DND-41 (cell line): ENCODE results near the gene MYO16.

Experiments used
- ATAC-seq: fragments of 200-7000 bp; cut with Tn5 transposase; 3 replicates; pipeline ENCODE4 v1.9.1; 2021; ENCODE audit warnings: low read depth; ENCODE audit not compliant: insufficient read depth
- DNase-seq: peaks from one replicate; pipeline ENCODE4 v3.0.0-alpha.2; 2020
- H2AFZ ChIP-seq: 2 replicates; pipeline ENCODE4 v1.6.0; 2012; ENCODE audit warnings: low read depth, low read length
- H3K27ac ChIP-seq: 2 replicates; pipeline ENCODE4 v1.5.1; 2012; ENCODE audit warnings: low read length, inconsistent platforms
- H3K27me3 ChIP-seq: fragments of 200-600 bp; sonication (generic); 2 replicates; pipeline ENCODE4 v1.6.0; 2012; ENCODE audit warnings: low read length, mild to moderate bottlenecking, inconsistent platforms; ENCODE audit not compliant: insufficient read depth, poor library complexity
- H3K36me3 ChIP-seq: 2 replicates; pipeline ENCODE4 v1.5.1; 2012; ENCODE audit warnings: low read length, inconsistent platforms; ENCODE audit not compliant: insufficient read depth
- H3K4me1 ChIP-seq: 2 replicates; pipeline ENCODE4 v1.5.1; 2012; ENCODE audit warnings: mild to moderate bottlenecking, low read length; ENCODE audit not compliant: insufficient read depth
- H3K4me2 ChIP-seq: 2 replicates; pipeline ENCODE4 v1.6.0; 2012; ENCODE audit warnings: mild to moderate bottlenecking, moderate library complexity, low read length, inconsistent platforms; ENCODE audit not compliant: insufficient read depth
- H3K4me3 ChIP-seq, 2 experiments: fragments of 200-600 bp in 1 of 2; shearing (Covaris generic) in 1 of 2; 2 replicates each; pipeline ENCODE4 v1.5.1; 2012 to 2016; ENCODE audit warnings: inconsistent platforms in 2 of 2, low read length in 2 of 2, mild to moderate bottlenecking in 2 of 2, low read depth in 1 of 2, moderate library complexity in 1 of 2
- H3K79me2 ChIP-seq: 2 replicates; pipeline ENCODE4 v1.6.0; 2012; ENCODE audit warnings: low read length, inconsistent platforms; ENCODE audit not compliant: insufficient read depth
- H3K9ac ChIP-seq: 2 replicates; pipeline ENCODE4 v1.6.0; 2012; ENCODE audit warnings: low read depth, mild to moderate bottlenecking, inconsistent platforms, low read length, moderate library complexity
- H3K9me3 ChIP-seq: 2 replicates; pipeline ENCODE4 v1.5.1; 2012; ENCODE audit warnings: low read length, moderate library complexity, mild to moderate bottlenecking, inconsistent platforms; ENCODE audit not compliant: insufficient read depth, severe bottlenecking
- H4K20me1 ChIP-seq: 2 replicates; pipeline ENCODE4 v1.6.0; 2012; ENCODE audit warnings: low read length; ENCODE audit not compliant: insufficient read depth
- EZH2 ChIP-seq: IDR thresholded peaks from 3 replicates; pipeline ENCODE4 v1.6.1; 2012; ENCODE audit warnings: borderline replicate concordance, low read depth, mild to moderate bottlenecking, moderate library complexity, low read length, inconsistent platforms; ENCODE audit not compliant: severe bottlenecking
- TF ChIP-seq, protein P1 (sequence below): IDR thresholded peaks from 2 replicates; pipeline ENCODE4 v1.5.1; 2012; ENCODE audit warnings: borderline replicate concordance, low read length, moderate library complexity, mild to moderate bottlenecking; ENCODE audit not compliant: poor library complexity, severe bottlenecking; ENCODE audit errors: extremely low read depth

MYO16 gene

DNA sequence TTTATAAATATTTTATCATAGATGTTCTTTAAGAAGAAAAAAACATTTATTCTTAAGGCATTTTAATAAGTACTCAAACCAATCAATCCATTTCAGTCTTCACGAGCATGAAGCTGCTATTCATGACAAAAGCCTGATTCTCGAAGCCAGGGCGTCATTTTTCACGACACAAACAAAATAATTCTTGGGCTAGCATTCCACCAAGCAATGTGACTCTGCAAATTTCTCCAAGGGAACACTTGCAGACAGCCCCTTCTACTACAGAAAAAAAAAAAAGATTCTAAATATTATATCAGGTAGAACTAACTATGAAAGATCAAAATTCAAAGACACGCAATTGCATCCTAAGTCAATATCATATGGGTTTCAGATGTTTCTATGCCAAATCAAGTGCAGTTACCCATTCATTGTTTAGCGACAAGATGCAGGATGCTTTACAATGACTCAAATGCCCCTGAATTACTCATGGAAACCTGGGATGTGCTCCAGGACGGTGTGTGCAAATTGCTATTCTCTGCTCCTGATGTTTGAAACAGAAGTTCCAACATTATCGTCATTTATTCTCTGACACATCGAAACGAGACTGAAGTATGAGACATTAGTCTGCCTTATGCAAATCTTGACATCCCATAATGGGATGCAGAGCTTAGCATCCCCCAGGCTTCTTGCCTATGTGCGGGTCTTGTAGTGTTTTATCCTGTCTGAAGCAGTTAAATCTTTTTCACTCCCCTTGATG is 517.7 kb downstream of the MYO16 start:
- Histone ChIP-seq H3K4me2 (no peak overlapping the region), H3K79me2 (no peaks in the 10 kb centered on the region), H3K27me3 (no peaks in the 10 kb centered on the region), H3K9me3 (no peaks in the 10 kb centered on the region), H3K9ac (no peak overlapping the region), H3K27ac (no peak overlapping the region), H3K4me3 (no peak overlapping the region), H2AFZ (no peak overlapping the region), H3K36me3 (no peaks in the 10 kb centered on the region), H3K4me1 (no peaks in the 10 kb centered on the region), H4K20me1 (no peaks in the 10 kb centered on the region)
- no peak for DNase-seq
- no peak for ATAC-seq
- no peak for TF ChIP-seq EZH2
- TF ChIP-seq, protein P1, sequence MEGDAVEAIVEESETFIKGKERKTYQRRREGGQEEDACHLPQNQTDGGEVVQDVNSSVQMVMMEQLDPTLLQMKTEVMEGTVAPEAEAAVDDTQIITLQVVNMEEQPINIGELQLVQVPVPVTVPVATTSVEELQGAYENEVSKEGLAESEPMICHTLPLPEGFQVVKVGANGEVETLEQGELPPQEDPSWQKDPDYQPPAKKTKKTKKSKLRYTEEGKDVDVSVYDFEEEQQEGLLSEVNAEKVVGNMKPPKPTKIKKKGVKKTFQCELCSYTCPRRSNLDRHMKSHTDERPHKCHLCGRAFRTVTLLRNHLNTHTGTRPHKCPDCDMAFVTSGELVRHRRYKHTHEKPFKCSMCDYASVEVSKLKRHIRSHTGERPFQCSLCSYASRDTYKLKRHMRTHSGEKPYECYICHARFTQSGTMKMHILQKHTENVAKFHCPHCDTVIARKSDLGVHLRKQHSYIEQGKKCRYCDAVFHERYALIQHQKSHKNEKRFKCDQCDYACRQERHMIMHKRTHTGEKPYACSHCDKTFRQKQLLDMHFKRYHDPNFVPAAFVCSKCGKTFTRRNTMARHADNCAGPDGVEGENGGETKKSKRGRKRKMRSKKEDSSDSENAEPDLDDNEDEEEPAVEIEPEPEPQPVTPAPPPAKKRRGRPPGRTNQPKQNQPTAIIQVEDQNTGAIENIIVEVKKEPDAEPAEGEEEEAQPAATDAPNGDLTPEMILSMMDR: no peak

- no peak for DNase-seq
Measured at GRCh38 chr13:109148243-109148642, 518.8 kb downstream of the MYO16 start.

GRCh38 chr13:109150696-109151095 is 521.3 kb downstream of the MYO16 start:
- Histone ChIP-seq H3K4me1 (no peaks in the 10 kb centered on the region), H3K27ac (no peak overlapping the region), H2AFZ (no peak overlapping the region), H3K4me2 (no peak overlapping the region), H3K9ac (no peak overlapping the region), H3K9me3 (no peaks in the 10 kb centered on the region), H3K36me3 (no peaks in the 10 kb centered on the region), H3K27me3 (no peaks in the 10 kb centered on the region), H4K20me1 (no peaks in the 10 kb centered on the region), H3K4me3 (no peak overlapping the region), H3K79me2 (no peaks in the 10 kb centered on the region)
- no peak for ATAC-seq
- no peak for DNase-seq
- TF ChIP-seq, protein P1: no peak
- no peak for TF ChIP-seq EZH2

More at GRCh38 chr13:109148243-109148642, 518.8 kb downstream of the MYO16 start:
- no peaks in the 10 kb centered on the region for H3K4me1 ChIP-seq
- H3K4me2 ChIP-seq: no peak overlapping the region
- H3K27me3 ChIP-seq: no peaks in the 10 kb centered on the region
- no peaks in the 10 kb centered on the region for H3K79me2 ChIP-seq
- ATAC-seq: no peak
- H3K9ac ChIP-seq: no peak overlapping the region
- no peak overlapping the region for H3K4me3 ChIP-seq
- no peaks in the 10 kb centered on the region for H3K36me3 ChIP-seq
- no peaks in the 10 kb centered on the region for H4K20me1 ChIP-seq
- H2AFZ ChIP-seq: no peak overlapping the region
- H3K27ac ChIP-seq: no peak overlapping the region
- no peaks in the 10 kb centered on the region for H3K9me3 ChIP-seq
- TF ChIP-seq, protein P1: no peak
- no peak for TF ChIP-seq EZH2
